NCI-H2107 treated with DMSO at 0.1 percent for 48 hours (cell line): ENCODE data around the gene MAN2A2.
"Not testable (repeated sequence)": the region's sequence is repeated elsewhere in the genome, so short reads cannot be mapped to it uniquely, and the experiment has no call there.

Source experiments
- DNase-seq: peaks from one replicate; lab custom pipeline; 2025; ENCODE audit not compliant: unreplicated experiment; lab: John Stamatoyannopoulos, UW

MAN2A2 gene

DNA sequence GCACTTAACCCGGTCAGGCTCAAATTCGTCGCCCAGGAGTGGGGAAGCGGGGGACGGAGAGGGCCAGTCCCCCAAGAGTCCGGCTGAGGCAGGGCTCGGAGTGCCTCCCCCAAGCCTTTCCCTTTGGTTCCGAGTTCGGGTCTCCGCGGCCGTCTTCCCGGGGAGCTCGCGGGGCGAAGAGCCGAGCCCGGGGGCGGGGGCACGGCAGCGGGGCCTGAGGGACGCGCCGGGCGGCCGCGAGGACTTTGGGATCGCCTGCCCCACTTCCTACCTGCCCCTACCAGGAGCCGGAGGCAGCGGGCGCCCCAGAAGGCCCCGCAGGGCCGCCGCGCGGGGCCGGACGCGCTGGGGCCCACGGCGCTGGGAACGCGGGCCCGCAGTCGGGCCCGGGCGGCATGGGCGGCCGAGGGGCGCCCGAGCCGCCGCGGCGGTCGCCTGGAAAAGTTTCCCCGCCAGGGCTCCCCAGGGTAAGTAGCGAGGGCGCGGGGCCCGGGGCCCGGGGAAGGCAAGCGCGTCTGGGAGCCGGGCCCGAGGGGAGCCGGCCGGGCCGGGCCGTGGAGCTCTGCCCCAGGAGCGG lies 31.9 kb upstream of the MAN2A2 start:
- DNase-seq: no peak

DNA sequence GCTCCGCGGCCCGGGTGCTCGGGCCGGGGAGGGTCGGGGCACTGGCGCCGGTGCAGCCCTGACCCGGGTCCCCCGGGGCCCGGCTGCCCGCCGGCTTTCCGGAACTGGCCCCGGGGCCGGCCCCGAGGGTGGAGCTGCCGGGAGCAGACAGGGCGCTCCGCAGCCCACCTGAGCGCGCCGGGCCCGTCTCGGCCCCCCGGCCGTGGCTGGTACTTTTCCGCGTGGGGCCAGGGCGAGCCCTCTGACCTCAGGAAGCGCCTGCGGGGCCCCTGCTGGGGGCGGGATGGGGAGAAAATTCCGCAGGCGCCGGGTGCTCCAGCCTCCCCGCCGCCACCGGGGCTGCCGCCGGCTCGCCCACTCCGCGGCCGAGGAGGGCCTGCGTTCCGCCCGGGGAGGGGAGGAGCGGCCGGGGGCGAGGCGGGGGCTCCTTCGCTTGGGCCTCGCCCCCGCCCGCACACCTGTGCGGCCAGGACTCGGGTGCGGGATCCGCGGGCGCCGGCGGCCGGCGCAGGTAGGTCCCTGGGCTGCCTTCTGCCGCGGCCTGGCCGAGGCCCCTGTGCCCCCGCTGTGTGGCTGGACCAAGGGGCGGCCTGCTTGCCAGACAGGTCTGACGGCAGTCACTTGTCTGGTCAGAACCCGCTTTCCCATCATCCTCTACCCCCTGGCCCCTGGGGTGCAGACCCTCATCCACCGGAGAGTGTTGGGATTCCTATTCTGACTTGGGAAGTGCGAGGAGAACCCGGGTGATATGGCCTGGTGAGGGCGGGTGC lies 31.2 kb upstream of the MAN2A2 start:
- DNase-seq: no peak

DNA sequence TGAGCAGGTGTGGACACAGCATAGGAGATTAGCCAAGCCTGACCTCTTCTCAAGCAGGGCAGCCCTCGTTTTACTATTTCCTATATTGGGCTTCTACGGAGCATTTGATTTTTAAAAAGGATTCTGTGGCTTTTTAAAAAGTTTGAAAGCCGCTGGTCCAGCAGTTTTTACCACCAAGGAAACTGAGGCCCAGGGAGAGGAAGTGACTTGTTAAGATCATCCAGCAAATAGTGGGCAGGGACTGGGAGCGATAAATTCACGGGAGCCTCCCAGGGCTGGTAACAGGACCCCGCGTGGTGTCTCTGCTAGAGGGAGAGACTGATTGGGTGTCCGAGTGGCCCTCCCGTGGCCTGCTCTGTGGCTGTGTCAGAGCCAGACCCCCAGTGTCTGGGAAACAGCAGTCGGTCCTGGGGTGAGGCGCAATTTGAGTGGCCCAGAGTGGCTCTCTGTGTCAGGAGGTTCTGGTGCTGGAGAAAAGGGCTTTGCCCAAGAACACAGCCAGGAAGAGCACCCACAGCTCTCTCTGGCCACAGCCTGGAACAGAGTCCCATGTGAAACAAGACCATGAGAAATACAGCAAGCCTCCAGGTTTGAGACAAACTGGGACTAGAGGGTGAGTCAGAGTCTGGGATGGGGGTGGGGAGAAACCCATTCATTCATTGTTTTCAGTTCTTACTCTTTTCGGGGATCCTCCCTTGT lies 30.5 kb upstream of the MAN2A2 start:
- DNase-seq: no peak

DNA sequence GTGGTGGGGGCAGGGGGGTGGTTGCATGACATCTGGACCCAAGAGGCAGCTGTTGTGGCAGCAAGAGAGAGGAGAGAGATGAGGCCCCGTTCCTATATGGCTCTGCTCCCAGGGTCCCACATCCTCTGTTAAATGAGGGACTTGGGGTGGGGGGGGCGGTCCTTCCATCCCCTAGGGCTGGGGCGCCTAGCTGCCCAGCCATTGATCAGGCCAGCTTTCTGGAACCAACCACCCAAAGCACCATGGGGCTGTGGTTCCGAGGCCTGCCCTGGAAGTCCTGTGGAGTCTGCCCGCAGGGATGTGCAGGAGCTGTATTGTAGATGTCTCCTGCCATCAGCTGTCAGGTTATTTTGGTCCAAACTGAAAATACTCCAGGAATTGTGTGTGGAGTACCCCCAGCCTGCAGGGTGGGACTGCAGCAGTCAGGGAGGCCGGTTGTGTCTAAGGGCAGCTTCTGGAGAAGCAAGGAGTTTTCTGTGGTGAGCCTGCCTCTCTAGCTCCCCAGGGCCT lies 29.6 kb upstream of the MAN2A2 start:
- no peak for DNase-seq

DNA sequence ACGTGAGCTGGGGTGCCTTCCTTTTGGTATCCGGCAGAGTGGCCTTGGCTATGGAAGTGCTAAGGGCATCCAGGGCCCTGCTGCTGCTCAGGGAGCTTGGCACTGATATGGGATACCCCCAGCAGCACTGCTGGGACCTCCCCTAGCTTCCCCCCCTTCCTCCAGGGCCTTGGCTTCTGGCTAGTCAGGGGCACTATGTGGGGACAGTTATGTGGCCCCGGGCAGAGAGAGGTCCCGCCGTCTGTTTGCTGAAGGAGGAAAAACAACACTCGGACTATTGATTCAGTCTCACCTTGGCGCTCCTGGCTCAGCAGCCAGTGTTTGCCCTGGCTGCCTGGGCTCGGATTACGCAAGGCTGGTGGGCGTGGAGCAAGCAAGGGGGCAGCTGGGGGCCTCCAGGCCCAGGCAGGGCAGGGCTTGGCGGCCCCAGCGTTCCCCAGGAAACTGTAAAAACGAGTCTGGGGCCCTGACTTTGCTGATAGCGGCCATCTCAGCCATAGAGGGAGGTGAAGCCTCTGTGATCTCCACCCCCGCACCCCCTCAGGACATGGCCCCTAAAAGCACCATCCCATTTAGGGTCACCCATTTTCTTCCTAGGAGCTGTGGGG lies 29.0 kb upstream of the MAN2A2 start:
- no peak for DNase-seq

DNA sequence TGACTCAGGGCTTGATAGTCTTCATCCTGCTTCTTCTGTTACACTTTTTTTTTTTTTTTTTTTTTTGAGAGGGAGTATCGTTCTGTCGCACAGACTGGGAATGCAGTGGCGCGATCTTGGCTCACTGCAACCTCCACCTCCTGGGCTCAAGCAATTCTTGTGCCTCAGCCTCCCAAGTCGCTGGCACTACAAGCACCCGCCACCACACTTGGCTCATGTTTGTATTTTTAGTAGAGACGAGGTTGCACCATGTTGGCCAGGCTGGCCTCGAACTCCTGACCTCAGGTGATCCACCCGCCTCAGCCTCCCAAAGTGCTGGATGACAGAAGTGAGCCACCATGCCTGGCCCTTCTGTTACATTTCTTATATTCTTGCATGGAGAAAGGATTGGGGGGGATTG lies 28.1 kb upstream of the MAN2A2 start:
- DNase-seq: not testable (repeated sequence)

DNA sequence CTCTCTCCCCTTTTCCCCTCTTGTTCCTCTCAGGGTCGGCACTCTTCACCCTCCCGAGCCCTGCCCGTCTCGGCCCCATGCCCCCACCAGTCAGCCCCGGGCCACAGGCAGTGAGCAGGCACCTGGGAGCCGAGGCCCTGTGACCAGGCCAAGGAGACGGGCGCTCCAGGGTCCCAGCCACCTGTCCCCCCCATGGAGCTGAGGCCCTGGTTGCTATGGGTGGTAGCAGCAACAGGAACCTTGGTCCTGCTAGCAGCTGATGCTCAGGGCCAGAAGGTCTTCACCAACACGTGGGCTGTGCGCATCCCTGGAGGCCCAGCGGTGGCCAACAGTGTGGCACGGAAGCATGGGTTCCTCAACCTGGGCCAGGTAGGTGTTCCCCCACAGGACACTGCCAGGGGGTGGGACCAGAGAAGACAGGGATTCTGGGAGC lies 27.5 kb upstream of the MAN2A2 start:
- DNase-seq: no peak

DNA sequence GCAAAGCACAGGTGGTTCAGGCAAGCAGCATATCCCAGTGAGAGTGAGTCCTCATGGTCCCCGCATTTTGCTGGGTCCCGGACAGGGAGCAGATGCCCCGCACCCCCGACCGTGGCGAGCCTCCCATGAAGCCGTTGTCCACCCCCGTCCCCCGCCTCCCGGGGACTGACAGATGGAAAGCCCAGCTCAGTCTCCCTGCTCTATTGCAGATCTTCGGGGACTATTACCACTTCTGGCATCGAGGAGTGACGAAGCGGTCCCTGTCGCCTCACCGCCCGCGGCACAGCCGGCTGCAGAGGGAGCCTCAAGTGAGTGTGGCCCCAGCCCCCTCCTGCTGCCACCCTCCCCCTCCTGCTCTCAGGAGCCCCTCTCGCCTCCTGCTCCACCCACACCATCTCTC lies 27.1 kb upstream of the MAN2A2 start:
- DNase-seq: no peak

DNA sequence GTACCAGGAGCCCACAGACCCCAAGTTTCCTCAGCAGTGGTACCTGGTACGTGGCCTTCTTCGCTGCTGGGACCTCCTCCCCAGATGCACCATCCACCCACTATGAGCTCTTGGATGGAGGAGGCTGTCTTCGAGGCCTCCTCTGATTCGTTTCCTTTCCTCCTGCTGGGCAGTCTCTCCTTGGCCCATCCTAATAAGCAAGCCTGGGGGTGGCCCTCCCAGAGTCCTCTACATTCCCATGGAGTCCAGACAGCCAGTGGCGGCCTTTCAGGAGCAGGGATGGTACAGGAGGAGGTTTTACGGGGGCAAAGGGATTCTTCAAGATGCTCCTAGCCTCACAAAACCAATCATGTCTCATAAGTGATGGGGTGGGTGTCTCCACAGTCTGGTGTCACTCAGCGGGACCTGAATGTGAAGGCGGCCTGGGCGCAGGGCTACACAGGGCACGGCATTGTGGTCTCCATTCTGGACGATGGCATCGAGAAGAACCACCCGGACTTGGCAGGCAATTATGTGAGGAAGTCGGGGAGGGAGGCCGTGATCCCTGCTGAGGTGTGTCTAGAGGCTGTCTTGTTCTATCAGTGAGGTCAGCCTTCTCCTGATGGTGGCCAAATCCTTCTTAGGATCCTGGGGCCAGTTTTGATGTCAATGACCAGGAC lies 26.5 kb upstream of the MAN2A2 start:
- no peak for DNase-seq

DNA sequence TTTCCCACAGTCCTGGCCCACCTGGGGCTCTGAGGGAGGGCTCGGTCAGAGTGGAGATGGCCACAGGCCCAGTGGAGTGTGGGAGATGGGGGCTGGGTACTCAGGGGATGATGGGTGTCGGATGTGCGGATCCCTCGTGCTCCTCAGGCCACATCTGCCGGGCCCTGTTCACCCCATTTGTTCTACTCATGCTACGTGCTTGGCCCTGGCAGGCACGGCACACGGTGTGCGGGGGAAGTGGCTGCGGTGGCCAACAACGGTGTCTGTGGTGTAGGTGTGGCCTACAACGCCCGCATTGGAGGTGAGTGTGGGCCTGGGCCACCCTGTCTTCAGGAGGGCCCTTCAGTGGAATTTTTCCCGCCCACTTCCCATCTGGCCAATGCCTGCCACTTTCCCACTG lies 25.8 kb upstream of the MAN2A2 start:
- DNase-seq: no peak

DNA sequence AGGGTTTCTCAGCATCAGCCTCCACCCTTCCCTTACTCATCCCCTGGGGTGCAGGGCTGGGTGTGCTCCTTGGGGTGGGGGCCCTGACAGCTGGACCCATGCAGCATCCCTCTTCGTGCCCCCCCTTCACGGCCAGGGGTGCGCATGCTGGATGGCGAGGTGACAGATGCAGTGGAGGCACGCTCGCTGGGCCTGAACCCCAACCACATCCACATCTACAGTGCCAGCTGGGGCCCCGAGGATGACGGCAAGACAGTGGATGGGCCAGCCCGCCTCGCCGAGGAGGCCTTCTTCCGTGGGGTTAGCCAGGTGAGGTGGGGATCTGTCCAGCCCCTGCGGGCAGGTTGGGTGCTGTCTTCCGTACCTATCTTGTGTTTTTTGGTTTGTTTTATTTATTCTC lies 25.1 kb upstream of the MAN2A2 start:
- DNase-seq: no peak

DNA sequence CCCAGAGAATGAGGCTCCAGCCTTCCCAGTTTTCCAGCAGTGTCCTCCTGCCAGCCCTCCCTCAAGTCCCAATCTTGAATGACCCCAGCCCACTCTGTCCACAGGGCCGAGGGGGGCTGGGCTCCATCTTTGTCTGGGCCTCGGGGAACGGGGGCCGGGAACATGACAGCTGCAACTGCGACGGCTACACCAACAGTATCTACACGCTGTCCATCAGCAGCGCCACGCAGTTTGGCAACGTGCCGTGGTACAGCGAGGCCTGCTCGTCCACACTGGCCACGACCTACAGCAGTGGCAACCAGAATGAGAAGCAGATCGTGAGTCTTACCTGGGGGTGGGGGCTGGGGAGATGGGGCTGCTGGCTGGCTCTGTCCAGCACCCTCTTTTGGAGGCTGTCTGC lies 24.4 kb upstream of the MAN2A2 start:
- DNase-seq: no peak

DNA sequence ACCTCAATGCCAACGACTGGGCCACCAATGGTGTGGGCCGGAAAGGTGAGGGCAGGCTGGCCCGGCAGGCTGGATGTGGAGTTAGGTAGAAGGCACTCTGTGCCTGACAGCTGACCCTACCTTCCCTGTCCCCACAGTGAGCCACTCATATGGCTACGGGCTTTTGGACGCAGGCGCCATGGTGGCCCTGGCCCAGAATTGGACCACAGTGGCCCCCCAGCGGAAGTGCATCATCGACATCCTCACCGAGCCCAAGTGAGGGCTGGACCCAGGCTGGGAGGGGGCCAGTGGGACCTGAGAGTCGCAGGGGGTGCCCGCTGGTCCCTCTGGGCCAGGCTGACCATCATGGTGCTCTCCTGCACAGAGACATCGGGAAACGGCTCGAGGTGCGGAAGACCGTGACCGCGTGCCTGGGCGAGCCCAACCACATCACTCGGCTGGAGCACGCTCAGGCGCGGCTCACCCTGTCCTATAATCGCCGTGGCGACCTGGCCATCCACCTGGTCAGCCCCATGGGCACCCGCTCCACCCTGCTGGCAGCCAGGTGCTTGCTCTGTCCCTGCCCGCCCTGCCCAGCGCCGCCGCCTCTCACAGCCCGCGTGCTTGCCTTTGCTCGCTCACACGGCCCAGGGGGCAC lies 23.3 kb upstream of the MAN2A2 start:
- DNase-seq: no peak

DNA sequence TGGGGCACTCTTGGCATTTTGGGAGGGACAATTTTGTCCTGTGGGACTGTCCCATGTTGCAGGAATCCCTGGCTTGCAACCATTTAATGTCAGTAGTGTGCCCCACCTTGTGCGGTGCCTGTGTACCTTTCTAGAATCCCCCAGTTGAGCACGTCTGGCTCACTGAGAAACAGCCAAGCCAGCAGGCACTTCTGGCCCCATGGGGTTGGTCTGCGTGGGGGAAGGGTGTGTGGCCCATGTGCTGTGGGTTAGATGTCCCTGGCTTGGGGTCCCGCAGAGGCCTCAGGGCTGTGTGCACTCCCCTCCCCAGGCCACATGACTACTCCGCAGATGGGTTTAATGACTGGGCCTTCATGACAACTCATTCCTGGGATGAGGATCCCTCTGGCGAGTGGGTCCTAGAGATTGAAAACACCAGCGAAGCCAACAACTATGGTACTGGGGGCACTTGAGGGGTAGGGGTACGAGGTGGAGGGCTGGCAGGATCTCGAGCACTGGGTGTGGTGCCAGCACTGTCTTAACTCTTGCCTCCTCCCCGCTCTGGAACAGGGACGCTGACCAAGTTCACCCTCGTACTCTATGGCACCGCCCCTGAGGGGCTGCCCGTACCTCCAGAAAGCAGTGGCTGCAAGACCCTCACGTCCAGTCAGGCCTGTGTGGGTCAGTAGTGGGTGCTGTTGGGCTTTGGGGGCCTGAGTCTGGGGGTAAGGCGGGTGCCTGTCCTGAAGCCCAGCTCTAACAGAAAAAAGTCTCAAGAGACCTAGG lies 22.5 kb upstream of the MAN2A2 start:
- no peak for DNase-seq

DNA sequence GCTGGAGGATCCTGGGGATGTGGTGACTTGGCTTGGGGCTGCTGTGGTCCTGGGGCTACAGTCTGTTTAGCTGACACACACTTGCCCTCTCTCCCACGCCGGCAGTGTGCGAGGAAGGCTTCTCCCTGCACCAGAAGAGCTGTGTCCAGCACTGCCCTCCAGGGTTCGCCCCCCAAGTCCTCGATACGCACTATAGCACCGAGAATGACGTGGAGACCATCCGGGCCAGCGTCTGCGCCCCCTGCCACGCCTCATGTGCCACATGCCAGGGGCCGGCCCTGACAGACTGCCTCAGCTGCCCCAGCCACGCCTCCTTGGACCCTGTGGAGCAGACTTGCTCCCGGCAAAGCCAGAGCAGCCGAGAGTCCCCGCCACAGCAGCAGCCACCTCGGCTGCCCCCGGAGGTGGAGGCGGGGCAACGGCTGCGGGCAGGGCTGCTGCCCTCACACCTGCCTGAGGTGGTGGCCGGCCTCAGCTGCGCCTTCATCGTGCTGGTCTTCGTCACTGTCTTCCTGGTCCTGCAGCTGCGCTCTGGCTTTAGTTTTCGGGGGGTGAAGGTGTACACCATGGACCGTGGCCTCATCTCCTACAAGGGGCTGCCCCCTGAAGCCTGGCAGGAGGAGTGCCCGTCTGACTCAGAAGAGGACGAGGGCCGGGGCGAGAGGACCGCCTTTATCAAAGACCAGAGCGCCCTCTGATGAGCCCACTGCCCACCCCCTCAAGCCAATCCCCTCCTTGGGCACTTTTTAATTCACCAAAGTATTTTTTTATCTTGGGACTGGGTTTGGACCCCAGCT lies 21.7 kb upstream of the MAN2A2 start:
- DNase-seq: no peak

DNA sequence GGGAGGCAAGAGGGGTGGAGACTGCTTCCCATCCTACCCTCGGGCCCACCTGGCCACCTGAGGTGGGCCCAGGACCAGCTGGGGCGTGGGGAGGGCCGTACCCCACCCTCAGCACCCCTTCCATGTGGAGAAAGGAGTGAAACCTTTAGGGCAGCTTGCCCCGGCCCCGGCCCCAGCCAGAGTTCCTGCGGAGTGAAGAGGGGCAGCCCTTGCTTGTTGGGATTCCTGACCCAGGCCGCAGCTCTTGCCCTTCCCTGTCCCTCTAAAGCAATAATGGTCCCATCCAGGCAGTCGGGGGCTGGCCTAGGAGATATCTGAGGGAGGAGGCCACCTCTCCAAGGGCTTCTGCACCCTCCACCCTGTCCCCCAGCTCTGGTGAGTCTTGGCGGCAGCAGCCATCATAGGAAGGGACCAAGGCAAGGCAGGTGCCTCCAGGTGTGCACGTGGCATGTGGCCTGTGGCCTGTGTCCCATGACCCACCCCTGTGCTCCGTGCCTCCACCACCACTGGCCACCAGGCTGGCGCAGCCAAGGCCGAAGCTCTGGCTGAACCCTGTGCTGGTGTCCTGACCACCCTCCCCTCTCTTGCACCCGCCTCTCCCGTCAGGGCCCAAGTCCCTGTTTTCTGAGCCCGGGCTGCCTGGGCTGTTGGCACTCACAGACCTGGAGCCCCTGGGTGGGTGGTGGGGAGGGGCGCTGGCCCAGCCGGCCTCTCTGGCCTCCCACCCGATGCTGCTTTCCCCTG lies 21.0 kb upstream of the MAN2A2 start:
- DNase-seq: no peak

DNA sequence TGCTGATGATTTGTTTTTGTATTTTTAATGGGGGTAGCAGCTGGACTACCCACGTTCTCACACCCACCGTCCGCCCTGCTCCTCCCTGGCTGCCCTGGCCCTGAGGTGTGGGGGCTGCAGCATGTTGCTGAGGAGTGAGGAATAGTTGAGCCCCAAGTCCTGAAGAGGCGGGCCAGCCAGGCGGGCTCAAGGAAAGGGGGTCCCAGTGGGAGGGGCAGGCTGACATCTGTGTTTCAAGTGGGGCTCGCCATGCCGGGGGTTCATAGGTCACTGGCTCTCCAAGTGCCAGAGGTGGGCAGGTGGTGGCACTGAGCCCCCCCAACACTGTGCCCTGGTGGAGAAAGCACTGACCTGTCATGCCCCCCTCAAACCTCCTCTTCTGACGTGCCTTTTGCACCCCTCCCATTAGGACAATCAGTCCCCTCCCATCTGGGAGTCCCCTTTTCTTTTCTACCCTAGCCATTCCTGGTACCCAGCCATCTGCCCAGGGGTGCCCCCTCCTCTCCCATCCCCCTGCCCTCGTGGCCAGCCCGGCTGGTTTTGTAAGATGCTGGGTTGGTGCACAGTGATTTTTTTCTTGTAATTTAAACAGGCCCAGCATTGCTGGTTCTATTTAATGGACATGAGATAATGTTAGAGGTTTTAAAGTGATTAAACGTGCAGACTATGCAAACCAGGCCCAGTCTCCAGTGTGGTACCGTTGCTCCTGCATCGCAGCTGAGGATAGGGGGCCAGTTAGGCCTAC lies 20.1 kb upstream of the MAN2A2 start:
- DNase-seq: no peak

DNA sequence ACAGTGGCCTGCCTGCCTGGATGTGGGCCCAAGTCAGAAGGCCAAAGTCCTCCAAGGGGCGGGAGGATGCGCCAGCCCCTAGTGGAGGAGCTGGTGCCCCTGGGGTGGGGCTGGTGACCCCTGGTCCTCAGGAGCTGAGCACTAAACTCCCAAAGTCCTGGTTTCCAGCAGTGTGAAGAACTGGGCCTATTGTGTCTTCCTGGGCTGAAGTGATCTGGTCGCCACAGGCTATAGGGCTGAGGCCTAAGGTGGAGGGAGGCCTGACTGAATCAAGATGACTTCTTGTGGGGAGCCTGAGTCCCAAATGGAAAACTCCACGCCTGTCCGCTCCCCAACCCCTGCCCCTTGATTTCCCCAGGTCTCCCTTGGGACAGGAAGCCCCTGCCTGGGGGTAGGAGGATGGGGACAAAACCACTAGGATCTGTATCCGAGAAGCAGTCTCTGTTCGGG lies 19.6 kb upstream of the MAN2A2 start:
- DNase-seq: no peak
